Osteoblast (primary cell): ENCODE results near the gene RYK. TPM values are rescaled to one million over a fixed set of nuclear protein-coding genes. Genes with fewer than 3 reads are reported as not detected.

Source experiments
- DNase-seq: peaks from one replicate; pipeline ENCODE4 v3.0.0; 2011; ENCODE audit warnings: low spot score, mixed read lengths; ENCODE audit not compliant: insufficient read length; ENCODE audit errors: missing footprints
- H2AFZ ChIP-seq: 2 replicates; pipeline ENCODE4 v1.6.0; 2011; ENCODE audit warnings: mild to moderate bottlenecking, low read length
- H3K27ac ChIP-seq: 2 replicates; pipeline ENCODE4 v1.5.1; 2011; ENCODE audit warnings: mild to moderate bottlenecking, low read depth, low read length, moderate library complexity
- H3K27me3 ChIP-seq: 2 replicates; pipeline ENCODE4 v1.6.0; 2012; ENCODE audit warnings: mild to moderate bottlenecking, control low read depth, inconsistent platforms, low read length, moderate library complexity; ENCODE audit not compliant: insufficient read depth
- H3K36me3 ChIP-seq: 2 replicates; pipeline ENCODE4 v1.5.1; 2011; ENCODE audit warnings: mild to moderate bottlenecking, low read length, control low read depth, moderate library complexity; ENCODE audit not compliant: insufficient read depth
- H3K4me1 ChIP-seq: 2 replicates; pipeline ENCODE4 v1.5.1; 2011; ENCODE audit warnings: mild to moderate bottlenecking, low read length, control low read depth, moderate library complexity; ENCODE audit not compliant: insufficient read depth
- H3K4me2 ChIP-seq: 2 replicates; pipeline ENCODE4 v1.6.0; 2011; ENCODE audit warnings: mild to moderate bottlenecking, low read length; ENCODE audit not compliant: insufficient read depth
- H3K4me3 ChIP-seq: fragments of 200-600 bp; sonication (generic); 3 replicates; pipeline ENCODE4 v1.5.1; 2012; ENCODE audit warnings: mild to moderate bottlenecking, low read length, inconsistent platforms; ENCODE audit not compliant: insufficient read depth
- H3K79me2 ChIP-seq: 2 replicates; pipeline ENCODE4 v1.6.0; 2012; ENCODE audit warnings: mild to moderate bottlenecking, low read length, control low read depth, inconsistent platforms; ENCODE audit not compliant: insufficient read depth
- H3K9me3 ChIP-seq: 2 replicates; pipeline ENCODE4 v1.5.1; 2011; ENCODE audit warnings: low read depth, low read length, control low read depth
- H4K20me1 ChIP-seq: 2 replicates; pipeline ENCODE4 v1.6.0; 2012; ENCODE audit warnings: mild to moderate bottlenecking, low read length, control low read depth; ENCODE audit not compliant: insufficient read depth
- CTCF ChIP-seq: IDR thresholded peaks from 2 replicates; pipeline ENCODE4 v1.5.1; 2011; ENCODE audit warnings: mild to moderate bottlenecking, low read depth, low read length, moderate library complexity; ENCODE audit errors: extremely low read depth
- total RNA-seq: library from RNA; depleted of rRNA; stranded (reverse); fragments of >200 nt; gene quantifications from 2 replicates; pipeline ENCODE4 v1.2.3, GENCODE V29; 2012

RYK gene
- total RNA-seq, 1 donor = 117 TPM

GRCh38 chr3:134287512-134287911 is 36.9 kb upstream of the RYK start:
- no peaks in the 10 kb centered on the region for H4K20me1 ChIP-seq
- H3K4me2 ChIP-seq = no peak overlapping the region
- H3K4me3 ChIP-seq = no peak overlapping the region
- H3K27me3 ChIP-seq = peaks cover 4% of the 10 kb centered on the region
- no peaks in the 10 kb centered on the region for H3K4me1 ChIP-seq
- H3K27ac ChIP-seq = no peak overlapping the region
- DNase-seq = no peak
- TF ChIP-seq CTCF = no peak
- H3K9me3 ChIP-seq = no peaks in the 10 kb centered on the region
- no peaks in the 10 kb centered on the region for H3K79me2 ChIP-seq
- H2AFZ ChIP-seq = no peak overlapping the region
- H3K36me3 ChIP-seq = no peaks in the 10 kb centered on the region

- no peaks in the 10 kb centered on the region for H3K79me2 ChIP-seq
- no peak overlapping the region for H2AFZ ChIP-seq
- TF ChIP-seq CTCF = no peak
- no peak overlapping the region for H3K27ac ChIP-seq
- H3K4me1 ChIP-seq = no peaks in the 10 kb centered on the region
- no peak overlapping the region for H3K4me2 ChIP-seq
- DNase-seq = no peak
- peaks cover 4% of the 10 kb centered on the region for H3K27me3 ChIP-seq
- no peaks in the 10 kb centered on the region for H4K20me1 ChIP-seq
- no peaks in the 10 kb centered on the region for H3K9me3 ChIP-seq
- no peaks in the 10 kb centered on the region for H3K36me3 ChIP-seq
- no peak overlapping the region for H3K4me3 ChIP-seq
Measured at GRCh38 chr3:134284438-134284837, 33.8 kb upstream of the RYK start.

GRCh38 chr3:134282659-134283047 is 32.0 kb upstream of the RYK start:
- Histone ChIP-seq H3K36me3 (no peaks in the 10 kb centered on the region), H3K27ac (no peak overlapping the region), H3K4me2 (no peak overlapping the region), H3K9me3 (no peaks in the 10 kb centered on the region), H3K4me1 (no peaks in the 10 kb centered on the region), H3K79me2 (no peaks in the 10 kb centered on the region), H3K4me3 (no peak overlapping the region), H3K27me3 (peaks cover 4% of the 10 kb centered on the region), H4K20me1 (no peaks in the 10 kb centered on the region), H2AFZ (no peak overlapping the region)
- TF ChIP-seq CTCF = no peak
- DNase-seq = no peak

GRCh38 chr3:134281912-134282658 is 31.4 kb upstream of the RYK start:
- Histone ChIP-seq H2AFZ (no peak overlapping the region), H3K36me3 (no peaks in the 10 kb centered on the region), H3K79me2 (no peaks in the 10 kb centered on the region), H3K4me1 (no peaks in the 10 kb centered on the region), H3K9me3 (no peaks in the 10 kb centered on the region), H3K27me3 (peaks cover 4% of the 10 kb centered on the region), H3K4me3 (no peak overlapping the region), H4K20me1 (no peaks in the 10 kb centered on the region), H3K4me2 (no peak overlapping the region), H3K27ac (no peak overlapping the region)
- no peak for TF ChIP-seq CTCF
- no peak for DNase-seq
